Bone marrow (tissue), 2 donors: ENCODE results near the gene GTSF1L.

Experiments
- DNase-seq, 2 donors: peaks; one replicate each; lab custom pipeline; 2025; lab: John Stamatoyannopoulos, UW

Gene GTSF1L

GRCh38 chr20:43746344-43747137 is 19.7 kb upstream of the GTSF1L start:
- DNase-seq = no peak

GRCh38 chr20:43744966-43745730 is 18.3 kb upstream of the GTSF1L start:
- no peak for DNase-seq

- no peak for DNase-seq
Measured at GRCh38 chr20:43744151-43744611, 17.4 kb upstream of the GTSF1L start.

- no peak for DNase-seq
Measured at GRCh38 chr20:43740642-43741041, 13.8 kb upstream of the GTSF1L start.

GRCh38 chr20:43739148-43739749 is 12.4 kb upstream of the GTSF1L start:
- no peak for DNase-seq

GRCh38 chr20:43737925-43738324 is 11.1 kb upstream of the GTSF1L start:
- DNase-seq = no peak

- no peak for DNase-seq
Measured at GRCh38 chr20:43736588-43737158, 9.9 kb upstream of the GTSF1L start.

GRCh38 chr20:43731927-43732326 is 5.1 kb upstream of the GTSF1L start:
- DNase-seq = no peak

GRCh38 chr20:43731469-43731868 is 4.7 kb upstream of the GTSF1L start:
- DNase-seq = no peak

- no peak for DNase-seq
Measured at GRCh38 chr20:43728686-43729255, 2.0 kb upstream of the GTSF1L start.

- DNase-seq = no peak
Measured at GRCh38 chr20:43727980-43728590, 1.3 kb upstream of the GTSF1L start.

GRCh38 chr20:43726333-43726732 is 469 bp downstream of the GTSF1L start:
- no peak for DNase-seq

- DNase-seq = no peak
Measured at GRCh38 chr20:43725666-43726065, 1.1 kb downstream of the GTSF1L start.

- DNase-seq = no peak
Measured at GRCh38 chr20:43724383-43724782, 2.4 kb downstream of the GTSF1L start.

GRCh38 chr20:43723735-43724134 is 3.1 kb downstream of the GTSF1L start:
- no peak for DNase-seq

- DNase-seq = no peak
Measured at GRCh38 chr20:43723186-43723585, 3.6 kb downstream of the GTSF1L start.

- no peak for DNase-seq
Measured at GRCh38 chr20:43722153-43722505, 4.7 kb downstream of the GTSF1L start.

- no peak for DNase-seq
Measured at GRCh38 chr20:43721429-43722152, 5.2 kb downstream of the GTSF1L start.

GRCh38 chr20:43721097-43721428 is 5.7 kb downstream of the GTSF1L start:
- no peak for DNase-seq

GRCh38 chr20:43720007-43720406 is 6.8 kb downstream of the GTSF1L start:
- DNase-seq = no peak

GRCh38 chr20:43717616-43717995 is 9.2 kb downstream of the GTSF1L start:
- no peak for DNase-seq
